B cell (primary cell): ENCODE results near the gene MYO1G.

Experiments used
- EZH2 ChIP-seq: IDR thresholded peaks from 2 replicates; pipeline ENCODE4 v1.6.1; 2012; ENCODE audit warnings: borderline replicate concordance, low read depth, mild to moderate bottlenecking, moderate library complexity, low read length; ENCODE audit not compliant: insufficient read depth, poor library complexity, severe bottlenecking
- TF ChIP-seq, protein P1 (sequence below): fragments of 200-600 bp; IDR thresholded peaks from one replicate; pipeline ENCODE4 v1.8.0; 2022; ENCODE audit warnings: antibody characterized with exemption, mild to moderate bottlenecking

DNA sequence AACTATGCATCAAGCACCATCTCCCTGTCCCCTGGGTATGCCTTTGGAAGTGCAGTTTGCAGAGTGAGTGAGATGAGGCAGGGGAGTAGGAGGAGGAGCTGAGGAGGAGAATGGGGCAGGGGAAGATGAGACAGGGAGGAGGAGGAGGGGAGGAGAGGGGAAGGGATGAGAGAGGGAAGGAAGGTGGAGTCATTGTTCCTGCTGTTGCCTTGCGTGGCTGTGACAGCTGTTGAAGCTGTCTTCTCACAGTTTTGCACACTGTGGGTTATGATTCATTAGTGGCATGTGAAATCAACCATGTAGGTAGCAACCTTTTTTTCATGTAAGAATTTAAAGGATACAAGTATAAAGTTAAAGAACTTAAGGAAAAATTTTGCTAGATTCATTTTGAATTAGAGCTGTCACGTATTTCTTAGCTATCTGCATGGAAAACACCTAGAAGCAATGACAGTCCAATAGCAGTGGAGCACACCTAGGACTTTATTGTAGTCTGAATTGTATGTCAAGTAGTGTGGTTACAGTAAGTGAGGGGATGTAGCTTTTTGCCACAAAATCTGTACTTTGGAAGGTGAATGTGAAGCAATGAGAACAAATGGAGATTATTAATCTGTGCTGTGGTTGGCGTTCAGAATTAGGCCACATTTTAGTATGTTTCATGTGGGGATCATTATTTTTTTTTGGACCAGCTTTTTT is 42.9 kb upstream of the MYO1G start:
- no peak for TF ChIP-seq EZH2
- TF ChIP-seq, protein P1, sequence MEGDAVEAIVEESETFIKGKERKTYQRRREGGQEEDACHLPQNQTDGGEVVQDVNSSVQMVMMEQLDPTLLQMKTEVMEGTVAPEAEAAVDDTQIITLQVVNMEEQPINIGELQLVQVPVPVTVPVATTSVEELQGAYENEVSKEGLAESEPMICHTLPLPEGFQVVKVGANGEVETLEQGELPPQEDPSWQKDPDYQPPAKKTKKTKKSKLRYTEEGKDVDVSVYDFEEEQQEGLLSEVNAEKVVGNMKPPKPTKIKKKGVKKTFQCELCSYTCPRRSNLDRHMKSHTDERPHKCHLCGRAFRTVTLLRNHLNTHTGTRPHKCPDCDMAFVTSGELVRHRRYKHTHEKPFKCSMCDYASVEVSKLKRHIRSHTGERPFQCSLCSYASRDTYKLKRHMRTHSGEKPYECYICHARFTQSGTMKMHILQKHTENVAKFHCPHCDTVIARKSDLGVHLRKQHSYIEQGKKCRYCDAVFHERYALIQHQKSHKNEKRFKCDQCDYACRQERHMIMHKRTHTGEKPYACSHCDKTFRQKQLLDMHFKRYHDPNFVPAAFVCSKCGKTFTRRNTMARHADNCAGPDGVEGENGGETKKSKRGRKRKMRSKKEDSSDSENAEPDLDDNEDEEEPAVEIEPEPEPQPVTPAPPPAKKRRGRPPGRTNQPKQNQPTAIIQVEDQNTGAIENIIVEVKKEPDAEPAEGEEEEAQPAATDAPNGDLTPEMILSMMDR, result no peak
